ENCODE results near the gene CORO2B. TPM values are rescaled to one million over a fixed set of nuclear protein-coding genes. Genes with fewer than 3 reads are reported as not detected.

Gene CORO2B
- total and polyA plus RNA-seq, 4 donors, result 15.9 to 53.6 (median 33.2) TPM

DNA sequence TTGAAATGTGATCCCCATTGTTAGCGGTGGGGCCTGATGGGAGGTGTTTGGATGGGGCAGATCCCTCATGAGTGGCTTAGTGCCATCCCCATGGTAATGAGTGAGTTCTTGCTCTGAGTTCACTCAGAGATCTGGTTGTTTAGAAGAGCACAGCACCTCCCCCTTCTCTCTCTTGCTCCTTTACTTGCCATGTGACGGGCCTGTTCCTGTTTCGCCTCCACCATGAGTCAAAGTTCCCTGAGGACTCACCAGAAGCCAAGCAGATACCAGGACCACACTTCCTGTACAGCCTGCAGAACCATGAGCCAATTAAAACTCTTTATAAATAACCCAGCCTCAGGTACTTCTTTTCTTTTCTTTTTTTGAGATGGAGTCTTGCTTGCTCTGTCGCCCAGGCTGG, 195.3 kb downstream of the CORO2B start:
- H3K4me1 ChIP-seq (ENCODE audit: control insufficient read depth, insufficient read depth, low read length), result peaks cover 12% of the 10 kb centered on the region
- no peak for DNase-seq (ENCODE audit: low read depth in 4 of 6, low spot score in 6 of 6)
- no peak overlapping the region for H3K27ac ChIP-seq (ENCODE audit: low read depth, low read length)
- no peaks in the 10 kb centered on the region for H3K36me3 ChIP-seq (ENCODE audit: control insufficient read depth, insufficient read depth, low read length)
- H3K9me3 ChIP-seq (ENCODE audit: control insufficient read depth, insufficient read depth, low read length), result no peaks in the 10 kb centered on the region
- WGBS (ENCODE audit: insufficient coverage), result 89% methylated on average over 2 of the region's 4 CpGs
- H3K27me3 ChIP-seq (ENCODE audit: control insufficient read depth, insufficient read depth, low read length), result no peaks in the 10 kb centered on the region
- no peak overlapping the region for H3K4me3 ChIP-seq (ENCODE audit: low read depth, low read length)

DNA sequence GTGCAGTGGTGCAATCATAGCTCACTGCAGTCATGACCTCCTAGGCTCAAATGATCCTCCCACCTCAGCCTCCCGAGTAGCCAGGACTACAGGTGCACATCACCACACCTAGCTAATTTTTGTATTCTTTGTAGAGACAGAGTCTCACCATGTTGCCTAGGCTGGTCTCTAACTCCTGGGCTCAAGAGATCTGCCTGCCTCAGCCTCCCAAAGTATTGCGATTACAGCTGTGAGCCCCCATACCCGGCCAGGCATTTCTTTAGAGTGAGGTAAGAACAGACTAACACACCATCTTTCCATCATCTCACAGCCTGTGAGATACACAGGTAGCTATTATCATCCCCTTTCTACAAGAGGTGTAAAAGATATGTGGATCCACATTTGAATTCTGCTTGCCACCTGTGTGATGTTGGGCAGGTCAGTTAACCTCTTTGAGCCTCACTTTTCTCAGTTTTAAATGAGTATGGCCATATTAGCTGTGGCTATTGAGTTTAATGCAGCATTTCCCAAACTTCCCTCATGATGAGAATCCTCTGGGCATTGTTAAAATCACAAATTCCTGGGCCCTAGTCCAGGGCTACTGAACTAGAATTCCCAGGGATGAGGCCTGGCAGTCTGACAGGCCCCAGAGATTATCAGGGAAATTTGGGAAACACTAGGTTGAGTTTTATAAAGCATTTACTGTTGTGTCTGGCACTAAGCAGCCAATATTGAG, 195.9 kb downstream of the CORO2B start:
- Histone ChIP-seq H3K4me1 (ENCODE audit: control insufficient read depth, insufficient read depth, low read length) (peaks cover 12% of the 10 kb centered on the region), H3K36me3 (ENCODE audit: control insufficient read depth, insufficient read depth, low read length) (peaks cover 3% of the 10 kb centered on the region), H3K4me3 (ENCODE audit: low read depth, low read length) (no peak overlapping the region), H3K27me3 (ENCODE audit: control insufficient read depth, insufficient read depth, low read length) (no peaks in the 10 kb centered on the region), H3K9me3 (ENCODE audit: control insufficient read depth, insufficient read depth, low read length) (no peaks in the 10 kb centered on the region), H3K27ac (ENCODE audit: low read depth, low read length) (no peak overlapping the region)
- DNase-seq (ENCODE audit: low read depth in 4 of 6, low spot score in 6 of 6), result no peak
- no CpG with 5 or more reads among the region's 3 CpGs for WGBS (ENCODE audit: insufficient coverage)

DNA sequence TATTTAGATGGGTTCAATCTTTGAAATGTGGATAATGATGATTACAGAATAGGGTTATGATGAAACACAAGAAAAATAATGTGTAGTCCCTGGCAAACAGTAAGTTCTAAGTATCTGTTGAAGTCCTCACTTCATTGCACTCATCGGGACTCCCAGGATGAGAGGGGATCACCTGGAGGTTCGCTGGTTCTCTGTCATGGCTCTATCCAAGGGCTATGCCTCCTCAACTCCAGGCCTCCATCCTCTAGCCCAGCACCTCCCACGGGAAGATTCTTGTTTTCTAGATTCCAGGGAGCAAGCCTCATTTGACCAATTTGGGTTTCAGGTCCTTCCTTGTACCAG, 196.4 kb downstream of the CORO2B start:
- WGBS (ENCODE audit: insufficient coverage), result 86% methylated on average over 3 of the region's 3 CpGs
- no peaks in the 10 kb centered on the region for H3K27me3 ChIP-seq (ENCODE audit: control insufficient read depth, insufficient read depth, low read length)
- H3K27ac ChIP-seq (ENCODE audit: low read depth, low read length), result no peak overlapping the region
- H3K9me3 ChIP-seq (ENCODE audit: control insufficient read depth, insufficient read depth, low read length), result no peaks in the 10 kb centered on the region
- H3K4me1 ChIP-seq (ENCODE audit: control insufficient read depth, insufficient read depth, low read length), result peaks cover 12% of the 10 kb centered on the region
- no peak for DNase-seq (ENCODE audit: low read depth in 4 of 6, low spot score in 6 of 6)
- H3K36me3 ChIP-seq (ENCODE audit: control insufficient read depth, insufficient read depth, low read length), result peaks cover 5% of the 10 kb centered on the region
- H3K4me3 ChIP-seq (ENCODE audit: low read depth, low read length), result no peak overlapping the region

DNA sequence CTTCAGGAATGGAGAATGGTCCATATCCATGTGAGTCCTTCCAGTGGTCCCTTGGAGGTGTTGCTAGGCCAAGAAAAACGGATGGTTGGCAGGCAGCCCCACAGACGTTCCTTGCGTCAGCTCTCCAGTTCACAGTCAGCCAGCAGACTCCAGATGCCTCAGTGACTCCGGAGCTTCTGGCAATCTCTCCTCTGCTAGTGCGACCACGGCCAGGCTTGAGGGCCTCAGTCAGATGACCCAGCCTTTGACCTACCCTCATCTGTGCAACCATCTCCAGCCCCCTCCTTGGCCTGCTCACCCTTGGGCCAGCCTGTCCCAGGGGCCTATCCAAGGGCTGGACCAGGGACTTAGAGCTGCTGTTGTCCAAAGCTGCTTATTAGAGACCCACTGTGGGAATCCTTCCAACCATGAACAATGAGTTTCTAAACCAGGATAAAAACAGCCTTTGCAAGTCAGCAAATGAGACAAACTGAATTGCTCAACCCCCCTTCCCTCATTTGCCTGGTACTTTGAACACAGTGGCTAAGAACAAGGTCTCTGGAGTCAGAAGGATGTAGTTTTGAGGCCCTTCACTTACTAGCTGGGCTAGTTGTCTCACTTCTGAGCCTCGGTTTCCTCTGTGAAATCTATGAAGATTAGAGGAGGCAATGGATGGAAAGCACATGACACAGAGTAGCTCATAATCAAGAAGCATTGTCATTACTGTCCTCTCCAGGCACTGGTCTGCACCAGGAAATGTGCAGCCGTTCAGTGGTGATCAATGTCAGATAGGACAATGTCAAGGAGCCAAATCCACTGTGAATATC, 197.1 kb downstream of the CORO2B start:
- no peak overlapping the region for H3K4me3 ChIP-seq (ENCODE audit: low read depth, low read length)
- peak overlapping the region; percentile 62 for H3K27ac ChIP-seq (ENCODE audit: low read depth, low read length)
- H3K4me1 ChIP-seq (ENCODE audit: control insufficient read depth, insufficient read depth, low read length), result peaks cover 12% of the 10 kb centered on the region
- no peaks in the 10 kb centered on the region for H3K27me3 ChIP-seq (ENCODE audit: control insufficient read depth, insufficient read depth, low read length)
- no peaks in the 10 kb centered on the region for H3K9me3 ChIP-seq (ENCODE audit: control insufficient read depth, insufficient read depth, low read length)
- peak in 2 of 6 donors; percentile 23 to 84 for DNase-seq (ENCODE audit: low read depth in 4 of 6, low spot score in 6 of 6)
- 54% methylated on average over 8 of the region's 8 CpGs for WGBS (ENCODE audit: insufficient coverage)
- H3K36me3 ChIP-seq (ENCODE audit: control insufficient read depth, insufficient read depth, low read length), result peaks cover 8% of the 10 kb centered on the region

DNA sequence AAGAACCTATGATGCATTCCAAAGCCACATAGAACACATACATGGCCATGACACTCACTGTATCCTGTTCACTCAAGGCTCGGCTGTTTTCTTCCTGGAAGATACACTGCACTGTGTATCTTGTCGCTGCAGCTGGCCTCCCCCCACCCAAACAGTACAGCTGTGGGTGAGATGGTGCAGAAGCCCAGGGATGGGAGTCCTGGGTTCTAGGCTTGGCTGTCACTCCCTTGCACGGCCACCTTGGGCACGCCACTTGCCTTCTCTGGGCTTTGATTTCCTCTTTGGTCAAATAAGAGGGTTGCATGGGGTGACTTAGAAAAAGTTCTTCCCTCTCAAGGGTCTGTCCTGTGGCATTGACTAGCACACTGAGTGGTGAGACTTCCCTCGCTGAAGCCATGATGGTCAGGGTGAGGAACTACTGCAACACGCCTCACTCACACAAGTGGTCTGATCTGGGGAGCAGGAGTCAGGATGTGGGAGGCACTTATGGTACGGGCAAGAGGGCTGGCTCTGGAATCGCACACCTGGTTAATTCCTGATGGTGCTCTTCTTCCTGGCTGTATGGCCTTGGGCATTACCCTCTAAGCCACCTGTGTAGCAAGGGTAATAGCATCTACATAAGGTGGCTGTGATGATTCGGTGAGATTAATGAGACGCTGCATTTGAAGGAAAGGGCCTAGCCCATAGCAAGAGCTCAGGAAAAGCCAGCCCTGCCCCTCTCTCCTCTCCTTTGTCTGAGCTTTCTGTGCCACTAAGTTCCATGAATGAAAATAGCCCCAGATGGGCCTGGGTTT, 197.9 kb downstream of the CORO2B start:
- Histone ChIP-seq H3K4me1 (ENCODE audit: control insufficient read depth, insufficient read depth, low read length) (peaks cover 12% of the 10 kb centered on the region), H3K9me3 (ENCODE audit: control insufficient read depth, insufficient read depth, low read length) (no peaks in the 10 kb centered on the region), H3K27me3 (ENCODE audit: control insufficient read depth, insufficient read depth, low read length) (no peaks in the 10 kb centered on the region), H3K36me3 (ENCODE audit: control insufficient read depth, insufficient read depth, low read length) (peaks cover 10% of the 10 kb centered on the region), H3K27ac (ENCODE audit: low read depth, low read length) (peak overlapping the region; percentile 62), H3K4me3 (ENCODE audit: low read depth, low read length) (no peak overlapping the region)
- WGBS (ENCODE audit: insufficient coverage), result 93% methylated on average over 6 of the region's 10 CpGs
- no peak for DNase-seq (ENCODE audit: low read depth in 4 of 6, low spot score in 6 of 6)

Other genes with a start within 250 kb of the CORO2B start
- gene ITGA11, start 146.8 kb upstream of the CORO2B start, total RNA-seq, result 10 to 100 TPM in 1 of 2 donors, 1 to 10 TPM in 1; 9.0 to 18.7 TPM
- gene ITGA11, start 146.8 kb upstream of the CORO2B start, polyA plus RNA-seq (ENCODE audit: insufficient read length in 2 of 2), result 1 to 10 TPM; 4.8 to 5.7 TPM
- 10 to 100 TPM; 71.4 to 81.3 TPM for gene ANP32A, start 241.9 kb downstream of the CORO2B start, total RNA-seq
- gene ANP32A, start 241.9 kb downstream of the CORO2B start, polyA plus RNA-seq (ENCODE audit: insufficient read length in 2 of 2), result 100 to 1,000 TPM; 155 to 167 TPM

Measured in spinal cord (tissue), 10 donors.